ENCODE data around the gene NTRK3. TPM values are rescaled to one million over a fixed set of nuclear protein-coding genes. Genes with fewer than 3 reads are reported as not detected.

NTRK3 gene
- total RNA-seq, 3 donors from 2014 or later (not counting 1 experiment from before 2014, with no cell fraction given), result not detected

- Histone ChIP-seq H3K4me3 (ENCODE audit: low read length) (no peak overlapping the region), H3K27me3 (ENCODE audit: control insufficient read depth, insufficient read depth, low read length) (no peaks in the 10 kb centered on the region), H3K27ac (ENCODE audit: low read length) (no peak overlapping the region), H3K9me3 (ENCODE audit: control insufficient read depth, insufficient read depth, low read length) (no peaks in the 10 kb centered on the region), H3K4me1 (ENCODE audit: control insufficient read depth, insufficient read depth, low read length) (no peaks in the 10 kb centered on the region), H3K36me3 (ENCODE audit: control insufficient read depth, insufficient read depth, low read length) (no peaks in the 10 kb centered on the region)
- Mint-ChIP-seq H3K27ac (no peak overlapping the region), H3K36me3 (no peaks in the 10 kb centered on the region), H3K4me3 (no peak overlapping the region), H3K4me1 (no peaks in the 10 kb centered on the region), H3K9me3 (no peaks in the 10 kb centered on the region), H3K27me3 (ENCODE audit: low read depth in 2 of 2) (no peaks in the 10 kb centered on the region)
- WGBS (ENCODE audit: insufficient coverage), result 85% methylated on average over 12 of the region's 12 CpGs
- TF ChIP-seq CTCF (IDR thresholded peaks at IDR 0.05), result no peak
- intact Hi-C loops (cut with micrococcal nuclease), result no loop called here
- ATAC-seq, result no peak
- DNase-seq, result no peak
Measured at GRCh38 chr15:88115486-88116152, 140.9 kb downstream of the NTRK3 start.

DNA sequence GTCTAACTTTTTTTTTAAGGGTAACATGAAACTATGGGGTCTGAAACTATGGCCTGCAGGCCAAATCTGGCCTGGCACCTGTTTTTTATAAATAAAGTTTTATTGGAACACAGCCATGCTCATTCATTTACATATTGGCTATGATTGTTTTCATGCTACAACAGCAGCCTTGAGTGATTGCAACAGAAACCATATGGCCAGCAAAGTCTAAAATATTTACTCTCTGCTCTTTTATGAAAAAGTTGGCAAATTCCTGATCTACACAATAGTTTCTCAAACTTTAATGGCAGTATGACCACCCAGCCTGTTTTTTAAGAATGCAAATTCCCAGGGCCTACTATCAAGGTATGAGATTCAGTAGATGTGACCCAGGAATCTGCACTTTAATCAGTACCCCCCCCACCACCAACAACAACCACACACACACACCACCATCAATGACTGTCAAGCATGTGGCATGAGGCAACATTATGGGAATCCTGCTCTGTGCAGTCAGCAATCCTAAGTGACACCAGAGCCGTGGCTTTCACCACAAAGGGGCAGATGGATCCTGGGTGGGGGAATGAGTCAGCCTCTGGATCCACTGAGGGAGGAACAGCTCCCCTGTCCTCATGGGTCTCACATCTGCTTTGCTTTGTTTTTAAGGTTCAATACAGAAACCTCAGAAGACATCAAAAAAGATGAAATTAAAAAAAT lies 142.8 kb downstream of the NTRK3 start:
- ATAC-seq (no peak), DNase-seq (no peak)
- intact Hi-C loops (cut with micrococcal nuclease), result no loop called here
- no peaks in the 10 kb centered on the region for H3K4me1 ChIP-seq (ENCODE audit: control insufficient read depth, insufficient read depth, low read length)
- H3K27ac ChIP-seq (ENCODE audit: low read length), result no peak overlapping the region
- no peaks in the 10 kb centered on the region for H3K36me3 ChIP-seq (ENCODE audit: control insufficient read depth, insufficient read depth, low read length)
- Mint-ChIP-seq H3K4me3 (no peak overlapping the region), H3K27ac (no peak overlapping the region), H3K36me3 (no peaks in the 10 kb centered on the region), H3K4me1 (no peaks in the 10 kb centered on the region), H3K27me3 (ENCODE audit: low read depth in 2 of 2) (no peaks in the 10 kb centered on the region), H3K9me3 (no peaks in the 10 kb centered on the region)
- H3K9me3 ChIP-seq (ENCODE audit: control insufficient read depth, insufficient read depth, low read length), result no peaks in the 10 kb centered on the region
- WGBS (ENCODE audit: insufficient coverage), result 32% methylated on average over 1 of the region's 1 CpG
- no peak overlapping the region for H3K4me3 ChIP-seq (ENCODE audit: low read length)
- no peak for TF ChIP-seq CTCF (IDR thresholded peaks at IDR 0.05)
- H3K27me3 ChIP-seq (ENCODE audit: control insufficient read depth, insufficient read depth, low read length), result no peaks in the 10 kb centered on the region

DNA sequence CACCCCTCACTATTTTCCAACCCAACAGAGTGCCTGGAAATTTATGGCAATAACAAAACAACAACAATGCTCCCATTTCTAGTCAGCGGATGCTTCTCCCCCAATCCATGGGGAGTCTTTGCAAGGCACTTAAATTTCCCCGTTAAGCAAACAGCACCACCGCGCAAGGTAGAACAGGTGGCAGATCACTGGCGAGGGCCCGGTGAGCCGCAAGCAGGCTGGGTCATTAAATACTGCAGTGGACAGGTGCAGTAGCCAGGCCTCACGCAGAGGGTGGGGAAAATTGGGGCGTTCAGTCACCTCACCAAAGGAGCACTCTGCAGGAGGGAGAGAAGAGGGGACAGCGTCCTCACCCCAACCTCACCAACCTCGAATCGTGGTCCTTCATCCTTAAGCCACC lies 147.5 kb downstream of the NTRK3 start:
- Mint-ChIP-seq H3K27me3 (ENCODE audit: low read depth in 2 of 2) (no peaks in the 10 kb centered on the region), H3K36me3 (no peaks in the 10 kb centered on the region), H3K4me1 (no peaks in the 10 kb centered on the region), H3K27ac (no peak overlapping the region), H3K9me3 (no peaks in the 10 kb centered on the region), H3K4me3 (no peak overlapping the region)
- 90% methylated on average over 10 of the region's 12 CpGs for WGBS (ENCODE audit: insufficient coverage)
- ATAC-seq (no peak), DNase-seq (no peak)
- TF ChIP-seq CTCF (IDR thresholded peaks at IDR 0.05), result no peak
- Histone ChIP-seq H3K4me1 (ENCODE audit: control insufficient read depth, insufficient read depth, low read length) (no peaks in the 10 kb centered on the region), H3K9me3 (ENCODE audit: control insufficient read depth, insufficient read depth, low read length) (no peaks in the 10 kb centered on the region), H3K27ac (ENCODE audit: low read length) (no peak overlapping the region), H3K27me3 (ENCODE audit: control insufficient read depth, insufficient read depth, low read length) (no peaks in the 10 kb centered on the region), H3K4me3 (ENCODE audit: low read length) (no peak overlapping the region), H3K36me3 (ENCODE audit: control insufficient read depth, insufficient read depth, low read length) (no peaks in the 10 kb centered on the region)
- intact Hi-C loops (cut with micrococcal nuclease), result no loop called here

DNA sequence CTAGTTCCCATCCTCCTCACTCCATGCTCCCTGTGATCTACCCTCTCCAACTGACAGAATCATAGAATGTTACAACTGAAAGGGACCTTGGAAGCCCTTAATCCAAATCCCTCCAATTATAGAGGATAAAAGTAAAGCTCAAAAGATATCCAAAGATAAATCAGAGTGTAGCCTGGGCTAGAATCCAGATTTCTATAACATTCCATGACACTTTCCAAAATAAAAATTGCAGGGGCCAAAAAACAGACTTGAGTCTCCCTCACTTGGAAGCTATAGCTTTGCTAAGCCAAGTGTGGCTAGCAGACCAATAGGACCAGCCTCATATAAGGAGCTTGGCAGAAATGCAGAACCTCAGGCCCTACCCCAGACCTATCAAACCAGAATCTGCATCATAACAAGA lies 148.1 kb downstream of the NTRK3 start:
- H3K9me3 ChIP-seq (ENCODE audit: control insufficient read depth, insufficient read depth, low read length), result no peaks in the 10 kb centered on the region
- H3K4me1 ChIP-seq (ENCODE audit: control insufficient read depth, insufficient read depth, low read length), result no peaks in the 10 kb centered on the region
- Mint-ChIP-seq H3K36me3 (no peaks in the 10 kb centered on the region), H3K27ac (no peak overlapping the region), H3K4me1 (no peaks in the 10 kb centered on the region), H3K4me3 (no peak overlapping the region), H3K9me3 (no peaks in the 10 kb centered on the region), H3K27me3 (ENCODE audit: low read depth in 2 of 2) (no peaks in the 10 kb centered on the region)
- DNase-seq (no peak), ATAC-seq (no peak)
- no peak for TF ChIP-seq CTCF (IDR thresholded peaks at IDR 0.05)
- no peak overlapping the region for H3K27ac ChIP-seq (ENCODE audit: low read length)
- no peak overlapping the region for H3K4me3 ChIP-seq (ENCODE audit: low read length)
- no peaks in the 10 kb centered on the region for H3K27me3 ChIP-seq (ENCODE audit: control insufficient read depth, insufficient read depth, low read length)
- no peaks in the 10 kb centered on the region for H3K36me3 ChIP-seq (ENCODE audit: control insufficient read depth, insufficient read depth, low read length)
- intact Hi-C loops (cut with micrococcal nuclease), result no loop called here
